Measurements from ENCODE around the gene PRSS2.

- no peak for TF ChIP-seq CTCF (IDR thresholded peaks at IDR 0.05)
- TF ChIP-seq REST (IDR thresholded peaks at IDR 0.05; ENCODE audit: insufficient read depth in 1 of 2, low read depth in 2 of 2, low read length in 1 of 2), result no peak
Observed at GRCh38 chr7:142771353-142771723, 568 bp downstream of the PRSS2 start.
